GM19467 (cell line): Measurements from ENCODE around the gene ZNF629.
"Not testable (repeated sequence)": the region's sequence is repeated elsewhere in the genome, so short reads cannot be mapped to it uniquely, and the experiment has no call there.

Experiments used
- ATAC-seq: cut with Tn5 transposase; IDR thresholded peaks from one replicate; pipeline ENCODE4 v1.9.1; 2021; ENCODE audit warnings: mild to moderate bottlenecking, moderate library complexity; ENCODE audit not compliant: unreplicated experiment

The ZNF629 gene

DNA sequence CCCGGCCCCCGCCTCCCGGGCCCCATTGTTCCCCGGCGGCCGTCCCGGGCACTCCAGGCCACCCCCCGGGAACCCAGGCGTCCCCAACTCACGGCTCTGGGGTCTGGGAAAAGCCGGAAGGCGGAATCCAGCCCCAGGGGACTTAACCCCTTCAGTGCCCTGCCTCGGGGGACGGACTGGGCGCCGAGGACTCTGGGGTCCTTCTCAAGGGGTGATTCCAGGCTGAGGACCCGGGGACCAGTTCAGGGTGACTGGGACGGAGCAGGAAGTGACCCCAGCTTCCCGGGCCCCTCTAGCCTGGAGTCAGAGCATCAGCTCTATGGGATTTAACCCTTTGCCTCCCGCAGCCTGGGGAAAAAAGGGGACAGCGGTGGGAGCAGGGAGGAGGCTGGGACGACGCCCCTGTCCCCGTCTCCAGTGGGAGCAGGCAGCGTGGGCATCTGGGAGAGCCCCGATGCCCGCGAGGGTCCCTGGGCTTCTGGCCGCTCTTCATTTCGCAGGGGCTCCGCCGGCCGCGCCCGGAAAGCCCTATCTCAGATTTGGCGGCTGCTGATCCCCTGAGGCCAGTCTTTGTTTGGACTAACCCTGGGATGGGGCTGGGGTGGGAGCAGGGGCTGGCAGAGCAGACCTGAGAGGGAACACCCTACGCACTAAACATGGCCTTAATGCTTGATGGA is at the start of gene ZNF629:
ZNF629 (minus strand) TSS at position 270 of the 677 bp plus-strand sequence. CDS start 2,723 bp downstream, outside the sequence.
- no peak for ATAC-seq

DNA sequence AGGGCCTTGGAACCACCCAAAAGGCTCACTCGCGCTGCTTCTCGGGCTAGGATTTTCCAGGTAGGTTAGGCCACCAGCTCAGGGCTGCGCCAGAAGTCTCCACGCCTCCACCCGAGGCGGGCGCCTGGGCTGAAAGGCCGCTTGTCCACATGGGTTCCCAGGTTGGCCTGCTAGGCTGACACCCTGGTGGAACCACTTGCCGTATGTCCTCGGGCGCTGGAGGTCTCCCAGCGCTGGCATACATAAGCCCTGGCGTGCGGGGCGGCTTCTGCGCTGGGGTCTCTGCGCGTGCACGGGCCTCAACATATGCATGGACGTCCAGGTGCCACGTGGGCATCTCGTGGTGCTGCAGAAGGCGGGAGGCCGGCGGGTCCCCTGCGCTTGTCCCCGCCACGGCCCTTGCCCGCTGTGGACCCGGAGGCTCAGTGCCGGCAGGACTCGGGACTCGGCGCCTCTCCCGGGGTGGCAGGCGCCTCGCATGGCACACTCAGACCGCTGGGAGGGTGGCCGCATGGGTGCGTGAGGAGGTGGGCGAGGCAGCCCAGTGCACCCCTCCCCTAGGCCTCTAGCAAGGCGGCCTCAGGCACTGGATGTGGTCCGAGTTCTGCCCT is 47.2 kb upstream of the ZNF629 start:
- ATAC-seq, result no peak

DNA sequence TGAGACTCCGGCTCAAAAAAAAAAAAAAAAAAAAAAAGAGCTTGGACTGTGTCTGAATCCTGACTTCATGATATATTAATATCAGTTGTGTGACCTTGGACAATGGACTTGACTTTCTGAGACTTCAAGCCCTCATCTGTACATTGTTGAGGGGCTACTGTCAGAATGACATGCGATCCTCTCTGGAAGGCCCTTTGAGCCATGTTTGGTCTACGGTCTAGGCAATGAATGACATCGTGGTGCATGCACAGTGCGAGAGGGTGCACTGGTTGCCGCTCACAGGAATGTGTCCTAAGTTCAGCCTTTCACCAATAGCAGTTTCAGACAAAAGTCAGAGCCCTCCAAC is 43.0 kb upstream of the ZNF629 start:
- ATAC-seq, result no peak

DNA sequence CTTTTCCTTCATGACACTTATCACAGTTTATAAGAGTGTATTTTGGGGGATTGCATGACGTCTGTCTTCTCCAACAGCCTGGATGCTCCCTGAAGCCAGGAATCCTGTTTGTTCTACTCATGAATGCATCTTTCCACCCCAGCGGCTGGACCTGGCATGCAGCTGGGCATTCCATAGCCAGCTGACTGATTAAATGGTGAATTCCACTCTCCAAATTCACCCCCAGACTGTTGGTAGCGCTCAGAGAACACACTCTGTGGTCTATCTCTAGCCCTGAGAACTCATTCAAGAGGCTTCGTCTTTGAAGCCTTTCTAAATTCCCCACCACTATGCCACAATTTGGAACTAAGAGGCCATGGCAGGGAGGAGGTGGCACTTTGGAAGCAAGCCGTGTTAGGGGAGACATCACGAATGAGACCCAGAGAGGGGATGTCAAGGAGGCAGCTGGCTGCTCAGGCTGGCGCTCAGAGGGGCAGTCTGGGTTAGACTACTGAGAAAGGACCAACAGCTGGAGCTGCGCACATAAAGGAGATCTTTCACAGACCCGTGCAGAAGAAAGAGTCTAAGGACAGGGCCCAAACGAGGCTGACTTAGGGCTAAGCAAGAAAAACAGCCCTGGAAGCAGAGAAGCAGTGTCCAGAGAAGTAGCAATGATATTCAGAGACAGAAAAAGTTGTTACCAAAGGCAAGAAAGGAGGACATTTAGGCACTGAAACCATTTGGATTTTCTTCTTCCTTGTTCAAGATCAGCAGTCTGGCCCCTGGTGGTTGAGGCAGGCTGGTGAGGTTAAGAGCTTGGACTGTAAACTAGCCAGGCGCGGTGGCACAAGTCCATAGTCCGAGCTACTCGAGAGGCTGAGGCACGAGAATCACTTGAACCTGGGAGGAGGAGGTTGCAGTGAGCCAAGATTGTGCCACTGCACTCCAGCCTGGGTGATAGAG is 42.4 kb upstream of the ZNF629 start:
- ATAC-seq, result no peak

DNA sequence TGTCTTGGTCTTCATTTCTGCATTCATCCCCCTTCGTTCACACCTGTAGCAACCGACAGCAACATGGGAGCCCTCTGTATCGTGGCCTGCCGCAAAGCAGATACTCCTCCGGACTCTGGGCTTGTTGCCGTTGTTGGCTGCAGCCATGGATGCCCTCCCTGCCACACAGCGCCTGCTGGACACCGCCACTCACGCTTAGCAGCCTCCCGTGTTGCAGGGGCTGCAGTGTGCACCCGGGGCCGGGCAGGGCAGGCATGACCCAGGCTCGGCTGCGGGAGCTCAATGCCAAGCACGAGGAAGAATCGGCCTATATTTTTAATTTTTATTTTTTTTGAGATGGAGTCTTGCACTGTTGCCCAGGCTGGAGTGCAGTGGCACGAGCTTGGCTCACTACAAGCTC is 34.9 kb upstream of the ZNF629 start:
- no peak for ATAC-seq

DNA sequence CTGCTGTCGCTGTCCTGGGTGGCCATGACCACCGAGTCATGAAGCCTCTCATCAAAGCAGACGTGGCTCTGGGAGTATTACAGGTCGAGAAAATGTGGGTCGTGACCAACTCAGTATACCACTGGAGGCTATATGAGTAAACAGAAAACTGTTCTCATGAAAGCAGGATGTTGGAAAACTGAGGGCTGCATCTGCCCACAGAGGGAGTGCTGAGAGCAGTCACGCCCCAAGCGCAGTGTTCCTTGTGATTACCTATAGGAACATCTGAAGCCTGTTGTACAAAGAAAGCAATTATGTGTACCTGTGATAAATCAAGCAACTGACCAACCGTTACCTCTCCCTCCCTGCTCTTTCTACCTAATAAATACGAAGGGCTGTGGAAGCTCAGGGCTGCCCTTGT is 34.4 kb upstream of the ZNF629 start:
- ATAC-seq, result not testable (repeated sequence)

DNA sequence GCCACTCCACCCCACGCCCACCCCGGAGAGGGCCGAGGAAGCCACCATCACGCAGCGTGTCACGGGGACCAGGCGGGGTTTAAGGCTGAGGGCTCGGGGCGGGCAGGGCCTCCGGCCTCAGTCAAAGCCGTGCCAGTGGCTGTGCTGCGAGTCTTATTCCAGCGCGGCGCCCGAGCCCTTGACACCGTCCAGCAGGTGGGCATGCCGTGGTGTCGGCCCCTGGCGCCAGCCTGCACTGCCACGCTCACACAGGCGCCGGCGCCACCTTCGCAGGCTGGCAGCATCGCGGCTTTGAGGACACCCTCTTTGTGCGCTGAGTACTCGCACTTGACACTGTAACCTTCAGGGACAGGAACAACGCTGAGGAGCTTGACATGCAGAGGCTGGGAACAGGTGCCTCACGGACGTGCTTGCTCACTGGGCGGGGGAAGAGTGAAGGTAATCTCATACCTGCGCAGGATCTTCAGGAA is 34.0 kb upstream of the ZNF629 start:
- ATAC-seq, result no peak

DNA sequence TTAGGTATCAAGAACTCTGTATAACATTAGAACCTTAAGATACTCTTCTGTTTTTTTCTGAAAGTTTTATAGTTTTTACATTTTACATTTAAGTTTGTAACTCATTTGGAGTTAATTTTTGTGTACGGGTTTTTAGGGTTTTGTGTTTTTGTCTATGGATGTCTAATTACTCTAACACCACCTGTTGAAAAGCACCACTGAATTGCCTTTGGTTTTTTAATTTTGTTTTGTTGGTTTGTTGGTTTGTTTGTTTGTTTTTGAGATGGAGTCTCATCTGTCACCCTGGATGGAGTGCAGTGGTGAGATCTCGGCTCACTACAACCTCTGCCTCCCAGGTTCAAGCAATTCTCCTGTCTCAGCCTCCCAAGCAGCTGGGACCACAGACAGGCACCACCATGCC is 29.8 kb upstream of the ZNF629 start:
- ATAC-seq, result no peak

DNA sequence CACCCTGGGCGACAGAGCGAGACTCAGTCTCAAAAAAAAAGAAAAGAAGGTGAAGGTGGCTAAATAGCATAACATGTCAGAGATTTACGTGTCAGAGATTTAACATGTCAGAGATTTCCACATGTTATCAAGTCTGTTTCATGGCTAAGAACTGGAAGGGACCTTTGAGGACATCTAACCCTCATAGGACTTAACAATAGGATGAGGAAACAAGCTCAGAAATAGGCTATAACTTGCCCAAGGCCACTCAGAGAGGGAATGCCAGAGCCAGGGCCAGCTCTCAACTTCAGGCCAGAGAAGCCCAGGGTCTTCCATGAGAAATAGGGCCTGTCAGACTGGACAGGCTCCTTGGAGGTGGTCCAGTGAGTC is 26.8 kb upstream of the ZNF629 start:
- no peak for ATAC-seq

DNA sequence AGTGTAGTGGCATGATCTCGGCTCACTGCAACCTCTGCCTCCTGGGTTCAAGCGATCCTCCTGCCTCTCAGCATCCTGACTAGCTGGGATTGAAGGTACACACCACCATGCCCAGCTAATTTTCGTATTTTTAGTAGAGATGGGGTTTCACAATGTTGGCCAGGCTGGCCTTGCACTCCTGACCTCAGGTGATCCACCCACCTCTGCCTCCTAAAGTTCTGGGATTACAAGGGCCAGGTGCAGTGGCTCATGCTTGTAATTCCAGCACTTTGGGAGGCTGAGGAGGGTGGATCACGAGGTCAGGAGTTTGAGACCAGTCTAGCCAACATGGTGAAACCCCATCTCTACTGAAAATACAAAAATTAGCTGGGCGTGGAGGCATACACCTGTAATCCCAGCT is 22.7 kb upstream of the ZNF629 start:
- ATAC-seq, result not testable (repeated sequence)

DNA sequence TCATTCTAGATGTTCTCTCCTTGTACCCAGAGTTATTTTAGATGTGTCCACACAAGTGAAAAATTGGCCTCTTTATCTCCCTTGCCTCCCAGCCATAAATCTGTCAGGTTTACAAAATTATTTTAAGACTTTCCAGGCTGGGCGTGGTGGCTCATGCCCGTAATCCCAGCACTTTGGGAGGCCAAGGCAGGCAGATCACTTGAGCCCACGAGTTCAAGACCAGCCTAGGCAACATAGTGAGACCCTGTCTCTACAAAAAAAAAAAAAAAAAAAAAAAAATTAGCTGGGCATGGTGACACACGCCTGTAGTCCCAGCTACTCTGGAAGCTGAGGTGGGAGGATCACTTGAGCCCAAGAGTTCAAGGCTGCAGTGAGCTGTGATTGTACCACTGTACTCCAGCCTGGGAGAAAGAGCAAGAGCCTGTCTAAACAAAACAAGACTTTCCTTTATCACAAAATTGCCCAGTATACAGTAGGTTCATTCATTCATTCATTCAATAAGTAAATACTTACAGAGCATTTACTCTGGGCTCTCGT is 22.0 kb upstream of the ZNF629 start:
- ATAC-seq, result not testable (repeated sequence)

DNA sequence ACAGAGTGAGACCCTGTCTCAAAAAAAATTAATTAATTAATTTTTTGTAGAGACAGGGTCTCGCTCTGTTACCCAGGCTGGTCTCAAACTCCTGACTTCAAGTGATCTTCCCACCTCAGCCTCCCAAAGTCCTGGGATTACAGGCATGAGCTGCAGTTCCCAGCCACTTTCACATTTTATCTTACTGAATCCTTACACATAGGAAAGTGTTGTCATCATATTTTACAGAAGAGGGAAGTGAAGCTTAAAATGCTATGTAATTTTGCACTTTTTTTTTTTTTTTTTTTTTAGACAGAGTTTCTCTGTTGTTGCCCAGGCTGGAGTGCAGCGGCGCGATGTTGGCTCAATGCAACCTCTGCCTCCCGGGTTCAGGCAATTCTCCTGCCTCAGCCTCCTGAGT is 21.1 kb upstream of the ZNF629 start:
- no peak for ATAC-seq

DNA sequence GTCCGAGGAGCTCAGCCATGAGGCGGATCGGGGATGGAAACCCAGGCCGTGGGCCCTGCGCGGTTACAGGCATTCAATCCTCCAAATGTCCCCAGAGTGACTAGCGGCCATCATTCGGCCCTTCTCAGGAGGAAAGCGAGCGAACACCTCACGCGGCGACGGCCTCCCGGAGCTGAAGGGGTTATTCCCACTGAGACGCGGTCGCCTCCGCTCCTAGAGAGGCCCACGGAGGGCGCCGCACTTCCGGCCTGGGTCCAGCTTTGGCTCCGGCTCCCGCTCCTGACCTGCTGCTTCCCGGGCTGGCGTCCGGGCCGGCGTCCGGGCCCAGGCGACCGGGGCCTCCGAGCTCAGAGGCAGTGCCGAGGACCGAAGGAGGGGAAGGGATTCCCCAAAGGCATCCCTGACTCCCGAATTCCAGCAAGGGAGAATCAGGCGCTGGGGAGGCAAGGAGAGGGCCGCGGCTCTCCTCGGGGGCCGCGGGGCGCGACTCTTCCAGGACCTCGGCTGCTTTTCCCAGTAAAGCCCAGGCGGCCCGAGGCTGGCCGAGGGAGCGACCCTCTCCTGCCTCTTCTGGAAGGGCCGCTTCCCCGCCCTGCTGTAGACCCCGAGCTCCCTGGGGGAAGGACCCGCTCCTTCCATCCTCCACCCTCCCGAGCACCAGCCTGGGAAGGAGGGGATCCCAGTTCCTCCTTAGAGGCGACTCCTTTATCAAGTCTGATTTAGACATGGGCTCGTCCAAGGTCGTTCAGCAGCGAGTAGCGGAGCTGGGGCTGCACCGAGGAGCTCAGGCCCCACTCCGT is 18.6 kb upstream of the ZNF629 start:
- ATAC-seq, result no peak

DNA sequence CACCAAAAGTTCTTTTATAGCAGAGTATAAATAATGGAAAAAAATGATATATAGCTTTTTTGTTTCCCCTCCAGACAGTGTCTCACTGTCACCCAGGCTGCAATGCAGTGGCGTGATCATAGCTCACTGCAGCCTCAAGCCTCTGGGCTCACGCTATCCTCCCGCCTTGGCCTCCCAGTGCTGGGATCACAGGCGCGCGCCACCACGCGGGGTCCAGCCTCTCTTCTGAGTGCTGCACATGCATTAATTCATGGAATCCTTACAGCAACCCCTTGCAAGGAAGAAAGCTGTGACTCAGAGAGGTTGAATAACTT is 18.0 kb upstream of the ZNF629 start:
- no peak for ATAC-seq

DNA sequence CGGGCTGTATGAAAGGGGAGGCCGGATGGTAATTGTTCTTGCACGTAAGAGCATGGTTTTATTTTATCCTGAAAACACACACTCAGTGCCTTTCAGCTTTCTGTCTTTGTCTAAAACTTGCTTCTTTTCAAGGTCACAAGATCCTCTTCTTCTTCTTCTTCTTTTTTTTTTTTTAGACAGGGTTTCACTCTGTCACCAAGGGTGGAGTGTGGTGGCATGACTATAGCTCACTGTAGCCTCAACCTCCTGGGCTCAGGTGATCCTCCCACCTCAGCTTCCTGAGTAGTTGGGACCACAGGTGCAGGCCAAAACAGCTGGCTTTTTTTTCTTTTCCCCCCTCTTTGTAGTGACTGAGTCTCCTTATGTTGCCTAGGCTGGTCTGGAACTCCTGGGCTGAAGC is 15.9 kb upstream of the ZNF629 start:
- ATAC-seq, result no peak

DNA sequence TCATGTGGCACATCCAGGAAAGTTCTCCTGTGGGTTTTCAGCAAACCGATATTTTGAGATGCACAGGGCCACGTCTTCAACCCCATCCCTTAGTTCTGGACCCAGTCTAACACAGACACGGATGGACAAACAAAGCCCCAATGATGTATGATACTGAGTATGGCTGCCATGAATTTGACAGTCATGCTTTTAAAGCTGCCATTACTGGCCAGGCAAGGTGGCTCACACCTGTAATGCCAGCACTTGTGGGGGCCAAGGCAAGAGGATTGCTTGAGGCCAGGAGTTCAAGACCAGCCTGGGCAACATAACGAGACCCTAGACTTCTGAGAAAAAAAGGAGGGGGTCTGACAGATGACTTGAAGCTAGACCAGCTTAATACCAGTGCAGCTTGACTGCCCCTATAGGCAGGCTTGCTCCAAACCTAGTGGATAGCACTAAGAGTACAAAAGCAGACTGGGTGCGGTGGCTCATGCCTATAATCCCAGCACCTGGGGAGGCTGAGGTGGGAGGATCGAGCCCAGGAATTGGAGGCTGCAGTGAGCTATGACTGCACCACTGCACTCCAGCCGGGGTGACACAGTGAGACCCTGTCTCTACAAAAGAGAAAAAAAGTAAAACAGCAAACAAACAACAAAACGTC is 10.8 kb upstream of the ZNF629 start:
- no peak for ATAC-seq

DNA sequence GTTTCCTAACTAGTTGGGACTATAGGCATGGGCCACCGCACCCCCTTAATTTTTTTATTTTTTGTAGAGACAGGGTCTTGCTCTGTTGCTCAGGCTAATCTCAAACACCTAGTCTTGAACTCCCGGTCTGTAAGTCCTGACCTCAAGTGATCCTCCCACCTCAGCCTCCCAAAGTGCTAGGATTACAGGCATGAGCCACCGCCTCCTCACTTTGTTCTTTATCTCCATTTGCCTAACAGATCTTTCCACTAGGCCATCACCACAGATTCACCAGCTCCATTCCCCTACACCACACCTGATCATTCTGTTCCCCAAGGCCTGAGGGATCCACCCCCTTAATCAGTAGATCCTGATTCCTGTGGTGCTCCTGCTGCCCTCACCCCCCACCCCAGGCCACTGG is 7.6 kb upstream of the ZNF629 start:
- ATAC-seq, result no peak

DNA sequence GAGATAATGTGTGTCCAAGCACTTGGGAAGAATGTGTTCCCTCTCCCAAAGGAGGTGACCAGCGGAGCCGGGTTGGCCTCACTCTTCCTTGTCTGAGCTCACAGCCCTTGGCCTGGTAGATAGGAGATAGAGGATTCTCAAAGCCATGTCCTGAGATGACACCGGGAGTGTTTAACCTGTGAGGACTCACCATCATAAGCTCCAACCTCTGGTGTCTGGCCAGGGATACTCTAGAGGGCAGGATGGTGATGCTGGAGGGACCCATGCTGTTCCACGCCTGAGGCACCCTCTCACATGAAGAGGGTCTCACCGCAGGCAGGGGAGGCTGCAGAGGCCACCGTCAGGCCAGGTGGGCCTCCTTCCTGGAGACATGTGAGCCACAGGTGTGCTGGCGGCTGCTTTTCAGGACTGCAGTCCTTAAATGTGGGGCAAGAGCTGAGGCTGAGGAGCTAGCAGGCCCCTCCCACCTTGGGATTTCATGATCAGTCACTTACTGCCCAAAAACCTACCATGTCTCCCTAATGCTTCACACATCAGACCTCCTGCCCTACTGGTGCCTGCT is 6.6 kb upstream of the ZNF629 start:
- ATAC-seq, result no peak

DNA sequence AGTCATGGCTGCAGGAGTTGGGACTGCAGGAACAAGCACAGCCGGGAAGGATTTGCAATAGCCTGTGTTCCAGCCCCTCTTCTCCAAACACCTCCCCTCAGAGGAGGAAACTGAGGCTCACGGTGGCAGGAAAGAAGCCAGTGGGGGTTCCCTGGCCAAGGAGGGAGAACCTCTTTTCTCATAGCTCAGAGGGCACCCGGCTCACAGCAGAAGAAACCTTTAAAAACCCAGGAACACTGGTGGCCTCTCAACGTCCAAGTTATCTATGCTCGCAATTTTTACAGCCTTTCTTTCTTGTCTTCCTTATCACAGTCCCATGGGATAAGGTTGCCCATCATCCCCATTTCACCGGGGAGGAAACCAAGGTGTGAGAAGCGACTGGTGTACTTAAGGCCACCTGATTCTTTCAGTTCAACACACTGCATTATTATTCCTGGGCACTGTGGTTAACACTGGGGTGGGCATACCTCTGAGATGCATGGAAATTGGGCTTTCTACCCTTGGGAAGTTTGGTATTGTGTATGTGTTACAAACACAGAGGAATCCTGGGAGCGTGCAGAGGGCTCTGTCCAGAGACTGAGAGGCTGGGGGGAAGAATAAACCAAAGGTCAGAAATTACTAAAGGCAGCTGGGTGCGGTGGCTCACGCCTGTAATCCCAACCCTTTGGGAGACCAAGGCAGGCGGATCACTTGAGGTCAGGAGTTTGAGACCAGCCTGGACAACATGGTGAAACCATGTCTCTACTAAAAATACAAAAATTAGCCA is 791 bp upstream of the ZNF629 start:
- ATAC-seq, result no peak
